HG03342 (cell line): ENCODE measurements around the gene R3HDM4.
A peak's percentile ranks its signal among the peaks of the same experiment; 100 is the strongest.
"Not testable (repeated sequence)": the region's sequence is repeated elsewhere in the genome, so short reads cannot be mapped to it uniquely, and the experiment has no call there.

Experiments
- ATAC-seq: cut with Tn5 transposase; IDR thresholded peaks from one replicate; pipeline ENCODE4 v1.9.1; 2021; ENCODE audit warnings: mild to moderate bottlenecking, moderate library complexity; ENCODE audit not compliant: unreplicated experiment

Gene R3HDM4

GRCh38 chr19:896434-896833, 16.6 kb downstream of the R3HDM4 start:
- no peak for ATAC-seq

GRCh38 chr19:892894-893689, 19.9 kb downstream of the R3HDM4 start, which contains the start of the genes MED16 and RNU6-9:
Gene MED16, minus strand, starts transcription at chr19:893187. Its CDS starts 2,056 bp downstream, at chr19:891131.
Gene RNU6-9, plus strand, starts transcription at chr19:893484.
- peak; percentile 78 for ATAC-seq

GRCh38 chr19:892243-892893, 20.7 kb downstream of the R3HDM4 start:
- no peak for ATAC-seq

GRCh38 chr19:891421-892200, 21.4 kb downstream of the R3HDM4 start:
- not testable (repeated sequence) for ATAC-seq

- ATAC-seq = no peak
Measured at GRCh38 chr19:890831-891230, 22.2 kb downstream of the R3HDM4 start.

- ATAC-seq = no peak
Measured at GRCh38 chr19:889662-890295, 23.2 kb downstream of the R3HDM4 start.

GRCh38 chr19:888581-889385, 24.2 kb downstream of the R3HDM4 start:
- no peak for ATAC-seq

- no peak for ATAC-seq
Measured at GRCh38 chr19:887599-887998, 25.4 kb downstream of the R3HDM4 start.

GRCh38 chr19:887072-887471, 25.9 kb downstream of the R3HDM4 start:
- ATAC-seq = no peak

GRCh38 chr19:885536-886224, 27.3 kb downstream of the R3HDM4 start:
- ATAC-seq = no peak

- no peak for ATAC-seq
Measured at GRCh38 chr19:884420-885211, 28.4 kb downstream of the R3HDM4 start.

GRCh38 chr19:883661-884211, 29.3 kb downstream of the R3HDM4 start:
- no peak for ATAC-seq

GRCh38 chr19:882871-883497, 30.0 kb downstream of the R3HDM4 start:
- ATAC-seq = no peak

- ATAC-seq = no peak
Measured at GRCh38 chr19:881385-882071, 31.5 kb downstream of the R3HDM4 start.

GRCh38 chr19:879711-880438, 33.1 kb downstream of the R3HDM4 start:
- ATAC-seq = no peak

- not testable (repeated sequence) for ATAC-seq
Measured at GRCh38 chr19:878751-879561, 34.1 kb downstream of the R3HDM4 start.
